ENCODE measurements around the gene FBH1. TPM values are rescaled to one million over a fixed set of nuclear protein-coding genes. Genes with fewer than 3 reads are reported as not detected.
"Not testable (repeated sequence)": the region's sequence is repeated elsewhere in the genome, so short reads cannot be mapped to it uniquely, and the experiment has no call there.

The FBH1 gene
- total RNA-seq, 1 experiment from 2014 or later, result 41.1 TPM

DNA sequence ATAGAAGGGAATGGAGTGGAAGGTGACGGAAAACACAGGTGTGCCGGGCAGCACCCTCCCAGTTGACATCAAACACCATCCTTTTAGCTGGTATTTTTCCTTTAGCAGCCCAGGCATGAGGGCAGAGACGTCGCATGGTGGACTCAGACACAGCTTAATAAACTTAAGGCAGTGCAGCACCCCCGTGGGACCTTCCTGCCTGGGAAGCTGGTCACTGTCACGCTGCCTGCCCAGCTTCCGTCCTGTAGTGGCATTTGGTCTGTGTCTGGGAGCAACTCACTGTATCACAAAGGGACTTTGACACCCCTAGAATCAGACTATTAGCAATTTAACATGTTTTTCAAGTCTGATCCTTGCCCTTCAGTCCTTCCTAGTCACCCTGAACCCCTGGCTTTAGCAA is 51.5 kb downstream of the FBH1 start:
- no peak for DNase-seq (ENCODE audit: low spot score)

DNA sequence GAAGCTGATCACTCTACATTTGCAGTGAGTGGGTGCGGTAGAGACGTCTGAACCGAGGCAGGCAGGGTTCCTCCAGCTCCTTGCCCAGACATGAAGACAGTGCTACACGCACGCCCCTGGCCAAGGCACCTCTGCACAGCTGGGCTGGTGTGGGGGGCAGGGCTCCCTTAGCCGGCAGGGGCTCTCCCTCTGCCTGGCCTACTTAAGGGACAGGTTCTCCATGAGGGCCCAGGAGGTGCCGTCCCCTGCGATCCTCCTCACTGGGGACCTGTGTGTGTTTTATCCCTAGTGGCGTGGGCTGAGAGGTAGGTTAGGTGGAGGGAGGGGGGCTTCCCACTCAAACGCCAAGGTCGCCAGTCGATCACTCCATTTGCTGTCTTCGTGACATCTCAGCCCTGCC is 52.0 kb downstream of the FBH1 start:
- no peak for DNase-seq (ENCODE audit: low spot score)

DNA sequence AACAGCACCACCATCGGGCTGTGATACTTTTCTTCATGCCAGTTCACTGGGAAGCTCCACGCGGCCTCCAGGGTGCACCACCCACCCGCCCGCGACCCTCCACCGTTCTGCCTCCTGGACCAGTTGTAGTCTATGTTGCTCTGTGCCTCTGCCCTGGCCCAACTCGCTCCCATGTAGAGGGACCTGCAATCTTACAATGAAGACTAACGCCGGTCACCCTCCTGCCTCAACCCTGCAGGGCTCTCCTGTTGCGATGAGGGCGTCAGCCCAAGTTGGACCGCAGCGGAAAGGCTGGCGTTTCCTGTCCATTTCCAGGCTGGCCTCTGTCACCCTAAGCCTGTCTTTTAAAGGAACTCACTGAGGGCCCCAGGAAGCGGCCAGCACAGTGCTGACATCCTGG is 52.4 kb downstream of the FBH1 start:
- no peak for DNase-seq (ENCODE audit: low spot score)

GRCh38 chr10:5943536-5943935 is 53.5 kb downstream of the FBH1 start:
- DNase-seq (ENCODE audit: low spot score), result no peak

DNA sequence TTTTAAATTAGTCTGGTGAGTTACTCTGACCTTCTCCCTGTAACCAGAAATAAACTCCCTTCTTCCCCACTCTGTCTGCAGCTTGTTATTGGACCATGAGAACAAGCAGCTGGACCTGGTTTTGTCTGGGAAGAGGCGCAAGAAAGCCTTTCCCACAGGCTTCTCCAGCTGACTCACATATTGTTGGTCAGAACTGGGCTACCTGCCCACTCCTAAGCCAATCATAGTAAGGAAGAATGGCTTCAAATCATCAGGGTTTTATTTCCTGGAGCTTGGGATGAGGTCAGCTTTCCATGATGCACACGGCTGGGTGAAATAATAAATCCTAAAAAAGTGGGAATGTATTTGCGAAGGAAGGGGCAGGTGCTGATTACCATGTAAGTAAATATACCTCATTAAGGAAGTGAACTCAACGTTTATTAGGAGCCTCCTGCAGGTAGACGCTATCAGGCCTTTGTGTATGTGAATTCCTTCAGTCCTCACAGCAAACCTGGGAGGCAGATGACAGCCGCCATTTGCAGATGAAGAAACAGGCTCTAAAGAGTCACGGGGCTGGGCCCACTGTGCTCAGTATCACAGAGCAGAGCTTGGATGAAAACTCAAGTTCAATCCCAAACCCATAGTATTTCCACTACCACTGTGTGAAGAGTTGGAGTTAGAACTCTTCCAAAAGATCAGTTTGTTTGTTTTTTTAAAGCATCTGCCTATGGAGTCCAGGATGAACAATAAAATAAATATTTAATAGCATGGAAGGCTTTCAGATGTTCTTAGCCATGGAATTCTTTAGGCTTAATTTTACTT is 54.5 kb downstream of the FBH1 start:
- peak; percentile 95 for DNase-seq (ENCODE audit: low spot score)

- DNase-seq (ENCODE audit: low spot score), result no peak
Measured at GRCh38 chr10:5945190-5945509, 55.1 kb downstream of the FBH1 start.

GRCh38 chr10:5945561-5946418 is 55.7 kb downstream of the FBH1 start:
- peak; percentile 87 for DNase-seq (ENCODE audit: low spot score)

- DNase-seq (ENCODE audit: low spot score), result not testable (repeated sequence)
Measured at GRCh38 chr10:5946419-5946775, 56.4 kb downstream of the FBH1 start.

- no peak for DNase-seq (ENCODE audit: low spot score)
Measured at GRCh38 chr10:5946786-5947185, 56.7 kb downstream of the FBH1 start.

DNA sequence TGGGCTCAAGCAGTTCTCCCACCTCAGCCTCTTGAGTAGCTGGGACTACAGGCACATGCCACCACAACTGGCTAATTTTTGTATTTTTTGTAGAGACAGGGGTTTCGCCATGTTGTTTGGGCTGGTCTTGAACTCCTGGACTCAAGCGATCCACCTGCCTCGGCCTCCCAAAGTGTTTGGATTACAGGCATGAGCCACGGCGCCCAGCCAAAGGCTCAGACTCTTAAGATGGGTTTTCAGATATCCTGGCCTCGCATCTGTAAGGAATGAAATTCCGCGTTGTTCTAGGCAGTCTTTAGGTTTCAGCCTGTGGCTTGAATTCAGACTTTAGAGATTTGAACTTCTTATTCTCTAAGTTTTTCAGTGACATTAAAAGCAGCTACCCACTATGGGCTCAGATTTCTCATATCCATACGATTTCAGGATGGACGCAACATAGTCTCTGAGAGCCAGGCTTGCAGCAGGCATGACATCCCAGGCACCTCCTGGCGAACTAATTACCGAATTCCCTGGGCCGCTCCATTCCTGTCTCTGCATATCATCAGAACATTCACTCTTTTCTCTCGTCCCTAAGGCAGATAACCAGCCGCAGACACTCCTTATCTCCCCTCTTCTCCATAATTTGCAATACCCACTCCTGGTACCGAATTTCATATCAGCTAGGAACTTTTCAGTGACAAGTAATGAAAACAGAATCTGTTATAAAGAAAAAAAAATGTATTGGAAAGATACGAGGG is 57.6 kb downstream of the FBH1 start:
- no peak for DNase-seq (ENCODE audit: low spot score)

GRCh38 chr10:5948208-5948585 is 58.2 kb downstream of the FBH1 start:
- no peak for DNase-seq (ENCODE audit: low spot score)

DNA sequence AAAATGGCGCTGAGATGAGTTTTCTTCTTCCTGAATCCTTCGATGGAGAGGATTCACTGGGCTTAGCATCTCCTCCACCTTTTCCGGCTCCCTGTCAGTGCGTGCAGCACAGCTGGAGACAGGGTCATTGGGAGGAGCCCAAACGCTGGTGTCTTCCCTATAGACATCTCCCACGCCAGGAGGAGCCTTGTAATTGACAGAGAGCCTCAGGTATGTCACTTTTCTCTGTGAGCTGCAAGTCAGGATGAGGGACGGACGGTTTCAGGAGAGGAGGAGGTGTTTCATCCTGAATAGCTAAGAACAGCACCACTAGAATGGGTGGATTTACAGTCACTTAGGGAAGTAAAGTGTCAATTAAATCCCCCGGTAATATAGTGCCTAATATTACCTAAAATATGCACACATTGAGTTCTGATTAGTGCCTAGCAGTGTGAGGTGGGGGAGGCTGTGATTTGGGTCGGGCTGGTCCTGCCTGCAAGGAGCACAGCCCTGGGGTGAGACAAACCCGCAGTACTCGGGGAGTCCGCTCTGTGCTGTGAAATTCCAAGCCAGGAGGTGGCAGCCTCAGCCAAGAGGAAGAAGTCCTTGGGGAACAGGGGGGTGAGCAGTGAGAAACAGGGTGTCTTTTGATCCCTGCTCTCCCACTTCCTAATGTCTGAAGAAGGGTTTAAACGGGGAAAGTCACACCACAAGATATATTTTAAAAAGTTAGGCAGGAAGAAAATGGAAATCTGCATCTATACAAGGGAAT is 59.1 kb downstream of the FBH1 start:
- no peak for DNase-seq (ENCODE audit: low spot score)

- DNase-seq (ENCODE audit: low spot score), result peak; percentile 65
Measured at GRCh38 chr10:5951167-5951711, 61.2 kb downstream of the FBH1 start.

DNA sequence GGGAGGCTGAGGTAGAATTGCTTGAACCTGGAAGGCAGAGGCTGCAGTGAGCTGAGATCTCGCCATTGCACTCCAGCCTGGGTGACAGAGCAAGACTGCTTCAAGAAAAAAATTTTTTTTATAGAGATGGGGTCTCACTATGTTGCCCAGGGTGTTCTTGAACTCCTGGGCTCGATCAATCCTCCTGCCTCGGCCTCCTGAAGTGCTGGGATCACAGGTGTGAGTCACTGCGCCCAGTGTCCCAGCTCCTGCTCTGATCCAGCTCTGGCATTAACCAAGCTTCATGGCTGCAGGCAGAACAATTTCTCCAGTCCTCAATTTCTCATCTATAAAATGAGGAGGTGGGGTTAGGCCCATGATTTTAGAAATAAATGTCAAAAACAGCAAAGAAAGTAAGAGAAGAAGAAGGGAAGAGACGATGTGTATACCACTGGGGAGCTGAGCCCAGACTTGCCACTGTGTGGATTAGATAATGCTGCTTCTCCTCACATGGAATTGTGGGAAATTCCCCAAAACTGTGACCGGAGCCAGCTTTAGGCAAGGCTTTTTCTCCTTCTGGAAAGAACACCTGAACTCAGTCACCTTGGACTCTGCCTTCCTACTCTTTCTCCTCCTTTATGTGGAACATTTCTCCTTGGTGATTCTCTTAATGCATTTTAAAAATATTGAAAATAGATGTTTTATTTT is 61.8 kb downstream of the FBH1 start:
- no peak for DNase-seq (ENCODE audit: low spot score)

- no peak for DNase-seq (ENCODE audit: low spot score)
Measured at GRCh38 chr10:5952731-5953385, 62.8 kb downstream of the FBH1 start.

GRCh38 chr10:5953676-5954075 is 63.6 kb downstream of the FBH1 start:
- no peak for DNase-seq (ENCODE audit: low spot score)

- DNase-seq (ENCODE audit: low spot score), result no peak
Measured at GRCh38 chr10:5956146-5956936, 66.3 kb downstream of the FBH1 start.

DNA sequence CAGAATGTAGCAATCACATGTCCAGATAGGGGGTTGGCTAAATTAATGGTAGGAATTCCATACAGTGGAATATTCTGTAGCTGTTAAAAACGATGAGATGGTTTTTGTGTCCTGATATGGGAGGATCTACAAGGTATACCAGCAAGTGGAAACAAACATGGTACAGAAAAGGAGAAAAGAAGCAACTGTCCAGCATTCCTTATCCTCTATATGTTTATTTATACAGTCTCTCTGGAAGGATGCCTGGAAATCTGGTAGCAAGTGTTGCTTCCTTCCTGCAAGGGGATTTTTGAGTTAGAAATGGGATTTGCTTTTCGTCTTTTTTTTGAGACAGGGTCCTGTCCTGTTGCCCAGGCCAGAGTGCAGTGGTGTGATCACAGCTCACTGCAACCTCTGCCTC is 68.0 kb downstream of the FBH1 start:
- no peak for DNase-seq (ENCODE audit: low spot score)

- no peak for DNase-seq (ENCODE audit: low spot score)
Measured at GRCh38 chr10:5958675-5959074, 68.6 kb downstream of the FBH1 start.

DNA sequence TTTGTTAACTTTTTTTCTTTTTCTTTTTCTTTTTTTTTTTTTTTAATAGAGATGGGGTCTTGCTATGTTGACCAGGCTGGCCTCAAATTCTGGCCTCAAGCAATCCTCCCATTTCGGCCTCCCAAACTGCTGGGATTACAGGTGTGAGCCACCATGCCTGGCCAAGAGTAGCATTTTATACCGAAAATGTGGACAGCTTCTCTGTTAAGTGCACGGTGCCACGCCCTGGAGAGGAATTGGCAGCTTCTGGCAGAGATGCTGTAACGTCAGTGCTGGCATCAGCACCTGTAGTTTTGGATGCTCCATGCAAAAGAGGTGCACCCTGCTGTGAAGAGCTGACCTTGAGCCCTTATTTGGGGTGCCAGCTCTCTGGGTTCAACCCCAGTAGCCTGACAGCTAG is 69.1 kb downstream of the FBH1 start:
- no peak for DNase-seq (ENCODE audit: low spot score)

Data from H4 (cell line).